GM12878 (cell line): Measurements from ENCODE around the gene GAPDHS. TPM values are rescaled to one million over a fixed set of nuclear protein-coding genes. Genes with fewer than 3 reads are reported as not detected.

Experiments
- ATAC-seq: fragments of 200-7000 bp; cut with Tn5 transposase; 3 replicates; pipeline ENCODE4 v1.9.1; 2020; ENCODE audit warnings: mild to moderate bottlenecking, moderate library complexity
- BruUV-seq: library from RNA; stranded (reverse); fragments of 400-500 nt; replicated peaks from 2 replicates; lab custom pipeline; 2021; lab: Mats Ljungman, UMichigan
- CTCF ChIA-PET: fragments of 300-600 bp; sonication (Branson Sonifier 250); formaldehyde crosslinking; extraction: SDS; loops from one replicate; lab custom pipeline; 2021; ENCODE audit warnings: inconsistent platforms; lab: Yijun Ruan, JAX
- POLR2A ChIA-PET: fragments of 350-600 bp; formaldehyde crosslinking; extraction: SDS; loops from one replicate; lab custom pipeline; 2021; ENCODE audit warnings: inconsistent platforms; lab: Charles Lee
- RAD21 ChIA-PET: fragments of 300-600 bp; sonication (Branson Sonifier 250); formaldehyde crosslinking; loops from one replicate; lab custom pipeline; 2023; ENCODE audit warnings: antibody characterized with exemption; ENCODE audit not compliant: unreplicated experiment; lab: Charles Lee
- SMC1A ChIA-PET: fragments of 300-600 bp; sonication (Branson Sonifier 250); formaldehyde crosslinking; loops from one replicate; lab custom pipeline; 2023; ENCODE audit not compliant: unreplicated experiment, uncharacterized antibody; lab: Charles Lee
- DNase-seq: peaks from one replicate; pipeline ENCODE4 v3.0.0-alpha.2; 2011; ENCODE audit warnings: low read depth, low spot score
- FAIRE-seq: peaks from 3 replicates; lab custom pipeline; 2011; peaks lifted over from hg19 to GRCh38; lab: Jason Lieb, UNC
- H2AFZ ChIP-seq: 2 replicates; pipeline ENCODE4 v1.6.0; 2011; ENCODE audit warnings: low read depth, low read length, control low read depth; ENCODE audit not compliant: control insufficient read depth
- H3K27ac ChIP-seq: 2 replicates; pipeline ENCODE4 v1.5.1; 2011; ENCODE audit warnings: control low read depth; ENCODE audit not compliant: control insufficient read depth, insufficient read depth
- H3K27me3 ChIP-seq, 2 experiments: replicated peaks in 1 of 2; 2 replicates each; pipeline versions ENCODE4 v1.6.0 to v1.6.1; 2011; ENCODE audit warnings: low read length in 1 of 2; ENCODE audit not compliant: control insufficient read depth in 2 of 2, insufficient read depth in 2 of 2
- H3K36me3 ChIP-seq, 2 experiments: 2 replicates each; pipeline ENCODE4 v1.5.1; 2011; ENCODE audit warnings: low read length in 1 of 2; ENCODE audit not compliant: control insufficient read depth in 2 of 2, insufficient read depth in 2 of 2
- H3K4me1 ChIP-seq: 2 replicates; pipeline ENCODE4 v1.6.1; 2011; ENCODE audit warnings: mild to moderate bottlenecking, low read length, moderate library complexity, mixed read lengths; ENCODE audit not compliant: control insufficient read depth, insufficient read depth
- H3K4me2 ChIP-seq: 2 replicates; pipeline ENCODE4 v1.6.0; 2011; ENCODE audit warnings: control low read depth; ENCODE audit not compliant: control insufficient read depth, insufficient read depth
- H3K4me3 ChIP-seq: fragments of 200-600 bp; sonication (generic); 2 replicates; pipeline ENCODE4 v1.5.1; 2016
- H3K79me2 ChIP-seq: 2 replicates; pipeline ENCODE4 v1.6.0; 2011; ENCODE audit warnings: low read length; ENCODE audit not compliant: control insufficient read depth, insufficient read depth
- H3K9ac ChIP-seq: 2 replicates; pipeline ENCODE4 v1.8.0; 2011; ENCODE audit warnings: low read length, control low read depth, mixed read lengths; ENCODE audit not compliant: control insufficient read depth, insufficient read depth
- H3K9me3 ChIP-seq: replicated peaks from 3 replicates; pipeline ENCODE4 v1.5.1; 2011; ENCODE audit warnings: mild to moderate bottlenecking, low read length; ENCODE audit not compliant: control insufficient read depth, insufficient read depth
- H4K20me1 ChIP-seq: 2 replicates; pipeline ENCODE4 v1.6.0; 2011; ENCODE audit not compliant: control insufficient read depth, insufficient read depth
- CTCF ChIP-seq, 3 experiments: IDR thresholded peaks in 2 of 3; conservative IDR thresholded peaks in 1 of 3; 2 replicates each; pipeline ENCODE4 v1.5.1; 2011; ENCODE audit warnings: low read depth in 3 of 3, low read length in 3 of 3, mild to moderate bottlenecking in 3 of 3, control low read depth in 2 of 3, moderate library complexity in 2 of 3, inconsistent platforms in 1 of 3, mixed read lengths in 1 of 3; ENCODE audit not compliant: control insufficient read depth in 2 of 3, insufficient read depth in 1 of 3; ENCODE audit errors: extremely low read depth in 1 of 3
- E4F1 ChIP-seq: fragments of 450-650 bp; IDR thresholded peaks from 2 replicates; pipeline ENCODE4 v1.6.1; 2018; ENCODE audit warnings: borderline replicate concordance, mild to moderate bottlenecking; ENCODE audit not compliant: partially characterized antibody
- EGR1 ChIP-seq, 2 experiments: IDR thresholded peaks; 1 replicate in 1 of 2; 2 replicates in 1 of 2; pipeline ENCODE4 v1.6.1; 2011 to 2012; ENCODE audit warnings: low read depth in 2 of 2, low read length in 2 of 2, borderline replicate concordance in 1 of 2, mild to moderate bottlenecking in 1 of 2, moderate library complexity in 1 of 2
- FOXM1 ChIP-seq: IDR thresholded peaks from 2 replicates; pipeline ENCODE4 v1.6.1; 2012; ENCODE audit warnings: low read depth, mild to moderate bottlenecking, inconsistent platforms, low read length, moderate library complexity
- MYB ChIP-seq: fragments of 150-350 bp; IDR thresholded peaks from 2 replicates; pipeline ENCODE4 v1.6.1; 2014; ENCODE audit warnings: mild to moderate bottlenecking, low read depth, low read length, borderline replicate concordance
- SMC3 ChIP-seq: IDR thresholded peaks from 2 replicates; pipeline ENCODE4 v1.6.1; 2011; ENCODE audit warnings: low read length, improper control_type of control experiment, borderline replicate concordance
- SREBF2 ChIP-seq: IDR thresholded peaks from 2 replicates; pipeline ENCODE4 v1.6.1; 2012; ENCODE audit warnings: mild to moderate bottlenecking, low read length
- USF1 ChIP-seq: IDR thresholded peaks from 2 replicates; pipeline ENCODE4 v1.6.1; 2011; ENCODE audit warnings: borderline replicate concordance, low read depth, mild to moderate bottlenecking, moderate library complexity, mixed read lengths, low read length; ENCODE audit not compliant: insufficient read depth; ENCODE audit errors: extremely low read length
- YBX1 ChIP-seq: fragments of 450-650 bp; IDR thresholded peaks from 2 replicates; pipeline ENCODE4 v1.6.1; 2016; ENCODE audit warnings: antibody characterized with exemption
- ZNF24 ChIP-seq: fragments of 450-650 bp; IDR thresholded peaks from 2 replicates; pipeline ENCODE4 v1.6.1; 2017; ENCODE audit warnings: antibody characterized with exemption, mild to moderate bottlenecking
- ZNF384 ChIP-seq: IDR thresholded peaks from 2 replicates; pipeline ENCODE4 v1.6.1; 2012; ENCODE audit warnings: low read depth, mild to moderate bottlenecking, low read length, improper control_type of control experiment, borderline replicate concordance
- ZZZ3 ChIP-seq: IDR thresholded peaks from 2 replicates; pipeline ENCODE4 v1.6.1; 2011; ENCODE audit warnings: low read depth; ENCODE audit not compliant: control insufficient read depth, insufficient read length
- WGBS: methylation state at CpG from one replicate; pipeline ENCODE4 v1.1.6; 2016; ENCODE audit warnings: low lambda C conversion rate; ENCODE audit not compliant: insufficient replicate concordance, insufficient coverage; ENCODE audit errors: missing lambda C conversion rate; 5-methylcytosine and 5-hydroxymethylcytosine counted together
- in situ Hi-C: fragments of 300-500 bp; cut with MboI; formaldehyde crosslinking; loops from 9 replicates; pipeline ENCODE4 v1.14.3; 2018; ENCODE audit warnings: mixed read lengths
- intact Hi-C: fragments of 100-400 bp; cut with micrococcal nuclease; formaldehyde crosslinking; loops from one replicate; pipeline ENCODE4 v1.14.2; 2022; ENCODE audit not compliant: unreplicated experiment
- polyA plus RNA-seq, 11 experiments: library from polyadenylated mRNA; depleted of rRNA in 4 of 11; unstranded in 6 of 11; stranded (reverse) in 5 of 11; fragments of >200 nt; fragmentation: Nextera tagmentation in 4 of 11; fragmentation: Illumina TruSeq in 1 of 11; extraction: Ambion mirVana in 4 of 11; extraction: Trizol in 1 of 11; gene quantifications; 1 replicate in 1 of 11; 2 replicates in 10 of 11; pipeline versions ENCODE4 v1.2.1 to v1.2.3, GENCODE V29; 2011 to 2016; ENCODE audit warnings: inconsistent platforms in 2 of 11, missing spikeins in 2 of 11, low read depth in 1 of 11
- total RNA-seq, 4 experiments: library from RNA; depleted of rRNA in 3 of 4; stranded (reverse); fragments of >200 nt in 3 of 4; fragmentation: Illumina TruSeq in 1 of 4; extraction: Trizol in 1 of 4; gene quantifications; 2 replicates each; pipeline versions ENCODE4 v1.2.1 to v1.2.3, GENCODE V29; 2013 to 2021

The GAPDHS gene
- total and polyA plus RNA-seq, 10 of the 15 experiments (the other 5 are each of a cell fraction or from before 2014, with no cell fraction given): 0.08 TPM; not detected in 9

- in situ Hi-C loops: no loop called here
- no peak for ATAC-seq
- ChIA-PET SMC1A (no interaction called here), RAD21 (no interaction called here), POLR2A (no interaction called here)
- H3K27ac ChIP-seq: no peak overlapping the region
- 5% methylated on average over 1 of the region's 1 CpG for WGBS
- no peaks in the 10 kb centered on the region for H4K20me1 ChIP-seq
- no peaks in the 10 kb centered on the region for H3K79me2 ChIP-seq
- no peaks in the 10 kb centered on the region for H3K36me3 ChIP-seq
- TF ChIP-seq ZNF384 (no peak), ZZZ3 (no peak), SMC3 (no peak), ZNF24 (no peak), USF1 (no peak), CTCF (IDR thresholded peaks at IDR 0.05 in 2 of 3, conservative IDR thresholded peaks at IDR 0.05 in 1 of 3; ENCODE audit: control insufficient read depth in 2 of 3, extremely low read depth in 1 of 3, insufficient read depth in 1 of 3, low read depth in 3 of 3, low read length in 3 of 3) (no peak), MYB (no peak), FOXM1 (no peak), EGR1 (IDR thresholded peaks at IDR 0.05; ENCODE audit: borderline replicate concordance in 1 of 2, low read depth in 2 of 2, low read length in 2 of 2) (no peak), YBX1 (no peak), SREBF2 (no peak), E4F1 (no peak)
- TF ChIP-seq, all 136 proteins: peak for 0
- no TSS peak for BruUV-seq
- no peaks in the 10 kb centered on the region for H3K4me1 ChIP-seq
- H3K9me3 ChIP-seq: no peaks in the 10 kb centered on the region; the same call in 2 of the 3 replicates
- no peaks in the 10 kb centered on the region for H3K27me3 ChIP-seq
- DNase-seq (no peak), FAIRE-seq (no peak)
- no peak overlapping the region for H3K9ac ChIP-seq
- CTCF ChIA-PET: interaction anchor here (2.0 kb wide), 1 partner anchor 72 kb away, joined by 8 read pairs; no protein-coding TSS in a partner anchor
- no peak overlapping the region for H2AFZ ChIP-seq
- H3K4me3 ChIP-seq: no peak overlapping the region
- no peak overlapping the region for H3K4me2 ChIP-seq
- intact Hi-C loops: no loop called here
Observed at GRCh38 chr19:35582760-35583159, 49.5 kb downstream of the GAPDHS start.
